SK-N-SH (cell line): ENCODE results near the gene JRKL. TPM values are rescaled to one million over a fixed set of nuclear protein-coding genes. Genes with fewer than 3 reads are reported as not detected.

Experiments used
- CTCF ChIA-PET: fragments of 300-600, 350-600 bp; formaldehyde crosslinking; extraction: SDS; loops from one replicate; lab custom pipeline; 2021; lab: Yijun Ruan, JAX
- POLR2A ChIA-PET: fragments of 350-600 bp; sonication (Branson Sonifier 250); formaldehyde crosslinking; extraction: SDS; loops from one replicate; lab custom pipeline; 2020; ENCODE audit warnings: antibody characterized with exemption, inconsistent platforms; lab: Yijun Ruan, JAX
- DNase-seq: peaks from one replicate; pipeline ENCODE4 v3.0.0; 2012
- H2AFZ ChIP-seq: fragments of 200-600 bp; sonication (generic); 2 replicates; pipeline ENCODE4 v1.8.1; 2016; ENCODE audit warnings: antibody characterized with exemption, mild to moderate bottlenecking, low read depth
- H3F3A ChIP-seq: fragments of 200-600 bp; sonication (generic); replicated peaks from 2 replicates; pipeline ENCODE3; 2016; ENCODE audit warnings: antibody characterized with exemption, mild to moderate bottlenecking; ENCODE audit not compliant: insufficient read depth
- H3K27ac ChIP-seq, 2 experiments: fragments of 200-500 bp in 1 of 2; fragments of 200-600 bp in 1 of 2; sonication (Bioruptor generic) in 1 of 2; sonication (generic), shearing (Covaris generic) in 1 of 2; 2 replicates each; pipeline versions ENCODE4 v1.5.1 to v1.6.1; 2014 to 2016; ENCODE audit warnings: low read depth in 2 of 2, inconsistent platforms in 1 of 2, low read length in 1 of 2, mild to moderate bottlenecking in 1 of 2, mixed read lengths in 1 of 2
- H3K27me3 ChIP-seq: fragments of 200-600 bp; sonication (generic), shearing (Covaris generic); 2 replicates; pipeline ENCODE4 v1.6.1; 2016; ENCODE audit warnings: mixed run types; ENCODE audit not compliant: insufficient read depth
- H3K36me3 ChIP-seq, 2 experiments: fragments of 200-500 bp in 1 of 2; fragments of 200-600 bp in 1 of 2; sonication (Bioruptor generic) in 1 of 2; sonication (generic) in 1 of 2; replicated peaks in 1 of 2; 2 replicates each; pipeline versions ENCODE3 to v1.5.1; 2014 to 2016; ENCODE audit warnings: low read length in 1 of 2, mild to moderate bottlenecking in 1 of 2; ENCODE audit not compliant: insufficient read depth in 2 of 2, control insufficient read depth in 1 of 2
- H3K4me1 ChIP-seq, 2 experiments: fragments of 200-500 bp in 1 of 2; fragments of 200-600 bp in 1 of 2; sonication (Bioruptor generic) in 1 of 2; sonication (generic), shearing (Covaris generic) in 1 of 2; 2 replicates each; pipeline versions ENCODE4 v1.5.1 to v1.6.1; 2014 to 2016; ENCODE audit warnings: low read depth in 1 of 2, low read length in 1 of 2, mixed run types in 1 of 2; ENCODE audit not compliant: insufficient read depth in 2 of 2, control insufficient read depth in 1 of 2
- H3K4me2 ChIP-seq: fragments of 200-600 bp; sonication (generic), shearing (Covaris generic); 2 replicates; pipeline ENCODE4 v1.6.1; 2017; ENCODE audit warnings: mixed run types
- H3K4me3 ChIP-seq, 2 experiments: fragments of 200-500 bp in 1 of 2; fragments of 200-600 bp in 1 of 2; sonication (Bioruptor generic) in 1 of 2; sonication (generic), shearing (Covaris generic) in 1 of 2; 2 replicates each; pipeline versions ENCODE4 v1.5.1 to v1.8.1; 2014 to 2016; ENCODE audit warnings: low read depth in 2 of 2, inconsistent platforms in 1 of 2, low read length in 1 of 2, mild to moderate bottlenecking in 1 of 2, mixed read lengths in 1 of 2, moderate library complexity in 1 of 2
- H3K79me2 ChIP-seq: fragments of 200-600 bp; sonication (generic); 2 replicates; pipeline ENCODE4 v1.8.1; 2017; ENCODE audit warnings: mild to moderate bottlenecking; ENCODE audit not compliant: insufficient read depth
- H3K9ac ChIP-seq: fragments of 200-600 bp; sonication (generic); 2 replicates; pipeline ENCODE4 v1.6.1; 2017; ENCODE audit warnings: mixed run types
- H3K9me2 ChIP-seq: fragments of 200-600 bp; sonication (generic); 2 replicates; pipeline ENCODE4 v1.6.1; 2017; ENCODE audit warnings: mixed run types
- H3K9me3 ChIP-seq: fragments of 200-600 bp; sonication (generic); 2 replicates; pipeline ENCODE4 v1.6.1; 2017; ENCODE audit warnings: mixed run types, mild to moderate bottlenecking, moderate library complexity
- H4K20me1 ChIP-seq: fragments of 200-600 bp; sonication (generic); 2 replicates; pipeline ENCODE4 v1.6.1; 2017; ENCODE audit warnings: mild to moderate bottlenecking, mixed run types; ENCODE audit not compliant: insufficient read depth
- CTCF ChIP-seq: fragments of 200-600 bp; sonication (generic); IDR thresholded peaks from 2 replicates; pipeline ENCODE4 v1.6.1; 2017; ENCODE audit warnings: antibody characterized with exemption, mild to moderate bottlenecking, moderate library complexity
- FOXJ3 ChIP-seq: sonication (generic); formaldehyde crosslinking; IDR thresholded peaks from 2 replicates; pipeline ENCODE4 v1.5.1; 2020; ENCODE audit warnings: mild to moderate bottlenecking, missing genetic modification reagents
- FOXM1 ChIP-seq: IDR thresholded peaks from 2 replicates; pipeline ENCODE4 v1.4.0; 2012; ENCODE audit warnings: low read depth, mild to moderate bottlenecking
- GABPA ChIP-seq: IDR thresholded peaks from 2 replicates; pipeline ENCODE4 v1.4.0; 2012; ENCODE audit warnings: low read depth, mild to moderate bottlenecking
- IRF3 ChIP-seq: fragments of 150-350 bp; IDR thresholded peaks from 2 replicates; pipeline ENCODE4 v1.6.1; 2016; ENCODE audit warnings: mild to moderate bottlenecking, low read depth, low read length
- NRF1 ChIP-seq: IDR thresholded peaks from 2 replicates; pipeline ENCODE4 v1.6.1; 2012; ENCODE audit warnings: low read depth, mild to moderate bottlenecking, low read length
- PBX3 ChIP-seq: IDR thresholded peaks from 2 replicates; pipeline ENCODE4; 2012
- POLR2AphosphoS5 ChIP-seq: IDR thresholded peaks from 2 replicates; pipeline ENCODE4 v1.6.1; 2012; ENCODE audit warnings: low read depth, low read length
- RCOR1 ChIP-seq: fragments of 150-350 bp; IDR thresholded peaks from 2 replicates; pipeline ENCODE4 v1.6.1; 2017; ENCODE audit warnings: antibody characterized with exemption, low read length
- REST ChIP-seq: IDR thresholded peaks from 2 replicates; pipeline ENCODE4 v1.6.1; 2012; ENCODE audit warnings: mild to moderate bottlenecking, low read depth, low read length, moderate library complexity
- SIN3A ChIP-seq: IDR thresholded peaks from 2 replicates; pipeline ENCODE4 v1.6.1; 2012; ENCODE audit warnings: low read depth, mild to moderate bottlenecking, low read length, moderate library complexity, borderline replicate concordance
- USF1 ChIP-seq: IDR thresholded peaks from 2 replicates; pipeline ENCODE4 v1.4.0; 2012; ENCODE audit warnings: low read depth, borderline replicate concordance
- USF2 ChIP-seq: fragments of 150-350 bp; IDR thresholded peaks from 2 replicates; pipeline ENCODE4 v1.6.1; 2017; ENCODE audit warnings: antibody characterized with exemption, low read length, low read depth, borderline replicate concordance
- YY1 ChIP-seq: IDR thresholded peaks from 2 replicates; pipeline ENCODE4 v1.4.0; 2012; ENCODE audit warnings: low read depth, mild to moderate bottlenecking
- WGBS: methylation state at CpG from one replicate; pipeline ENCODE4 v1.1.6; 2017; ENCODE audit warnings: low lambda C conversion rate; 5-methylcytosine and 5-hydroxymethylcytosine counted together
- polyA plus RNA-seq, 3 experiments: library from polyadenylated mRNA; depleted of rRNA; stranded (reverse); fragments of >200 nt; gene quantifications; 2 replicates each; pipeline ENCODE4 v1.2.3, GENCODE V29; 2012

JRKL gene
- polyA plus RNA-seq, 1 of the 3 experiments (the other 2 are of a cell fraction) = 3.8 TPM

- ChIA-PET POLR2A (no interaction called here), CTCF (no interaction called here)
- Histone ChIP-seq H3K27me3 (no peaks in the 10 kb centered on the region), H3K9me3 (no peaks in the 10 kb centered on the region), H3K79me2 (peaks cover 5% of the 10 kb centered on the region; the same call in 1 of the 2 replicates), H3K4me2 (no peak overlapping the region), H3K9me2 (no peaks in the 10 kb centered on the region), H3K4me1 (no peaks in the 10 kb centered on the region), H3F3A (peaks cover 2% of the 10 kb centered on the region), H3K27ac (no peak overlapping the region), H2AFZ (no peak overlapping the region), H3K36me3 (peaks cover 54 to 70% of the 10 kb centered on the region in 2 experiments), H3K9ac (no peak overlapping the region), H3K4me3 (no peak overlapping the region), H4K20me1 (no peaks in the 10 kb centered on the region)
- no peak for DNase-seq
- 96% methylated on average over 4 of the region's 4 CpGs for WGBS
- TF ChIP-seq POLR2AphosphoS5 = no peak
- no peak for TF ChIP-seq CTCF
- TF ChIP-seq USF2 = no peak
- TF ChIP-seq GABPA = no peak
- TF ChIP-seq USF1 = no peak
- no peak for TF ChIP-seq RCOR1
- no peak for TF ChIP-seq IRF3
- no peak for TF ChIP-seq REST
- TF ChIP-seq SIN3A = no peak
- TF ChIP-seq FOXM1 = no peak
- no peak for TF ChIP-seq FOXJ3 (CRISPR knock-in tag)
- TF ChIP-seq YY1 = no peak
- no peak for TF ChIP-seq PBX3
- TF ChIP-seq NRF1 = no peak
Observed at GRCh38 chr11:96373826-96374225, 16.0 kb upstream of the JRKL start.
